Naive thymus-derived CD4-positive, alpha-beta T cell (primary cell): ENCODE results near the gene MEX3D. TPM values are rescaled to one million over a fixed set of nuclear protein-coding genes. Genes with fewer than 3 reads are reported as not detected.

ENCODE experiments used
- ATAC-seq: fragments of 150-1000 bp; cut with Tn5 transposase; 2 replicates; pipeline ENCODE4 v1.10.0; 2021; ENCODE audit warnings: mild to moderate bottlenecking, moderate library complexity
- CTCF ChIA-PET: fragments of 350-600 bp; sonication (Branson Sonifier 250); formaldehyde crosslinking; loops from one replicate; lab custom pipeline; 2021; ENCODE audit warnings: antibody characterized with exemption; lab: Charles Lee
- POLR2A ChIA-PET: fragments of 350-600 bp; sonication (Branson Sonifier 250); formaldehyde crosslinking; loops from one replicate; lab custom pipeline; 2021; ENCODE audit warnings: antibody characterized with exemption, inconsistent platforms; lab: Charles Lee
- DNase-seq, 9 donors: peaks; one replicate each; pipeline versions ENCODE4 v3.0.0 to v3.0.0-alpha.2; 2020 to 2022; ENCODE audit warnings: mixed read lengths in 1 of 9
- H3K27ac ChIP-seq: one replicate; pipeline ENCODE4 v1.7.0; 2013; ENCODE audit warnings: mild to moderate bottlenecking, low read depth, low read length, moderate library complexity
- H3K27me3 ChIP-seq, 2 donors: one replicate each; pipeline ENCODE4 v1.7.0; 2013; ENCODE audit warnings: low read length in 2 of 2, mild to moderate bottlenecking in 2 of 2, moderate library complexity in 2 of 2; ENCODE audit not compliant: control insufficient read depth in 2 of 2, insufficient read depth in 2 of 2
- H3K36me3 ChIP-seq, 3 experiments: 1 replicate in 2 of 3; 2 replicates in 1 of 3; pipeline ENCODE4 v1.7.0; 2013; ENCODE audit warnings: low read length in 3 of 3, mild to moderate bottlenecking in 3 of 3, moderate library complexity in 1 of 3; ENCODE audit not compliant: insufficient read depth in 3 of 3, control insufficient read depth in 2 of 3
- H3K4me1 ChIP-seq, 2 donors: one replicate each; pipeline ENCODE4 v1.7.0; 2013; ENCODE audit warnings: low read length in 2 of 2, mild to moderate bottlenecking in 2 of 2, moderate library complexity in 1 of 2; ENCODE audit not compliant: control insufficient read depth in 2 of 2, insufficient read depth in 2 of 2
- H3K4me3 ChIP-seq: 2 replicates; pipeline ENCODE4 v1.7.0; 2013; ENCODE audit warnings: mild to moderate bottlenecking, low read length
- H3K9me3 ChIP-seq, 3 experiments: 1 replicate in 2 of 3; 2 replicates in 1 of 3; pipeline ENCODE4 v1.7.0; 2013; ENCODE audit warnings: low read length in 3 of 3; ENCODE audit not compliant: control insufficient read depth in 2 of 3
- H3K27ac Mint-ChIP-seq, 9 donors: one replicate each; pipeline ENCODE4 v1.8.0; 2020 to 2022; ENCODE audit warnings: mixed read lengths in 9 of 9, mild to moderate bottlenecking in 8 of 9, moderate library complexity in 5 of 9, inconsistent platforms in 2 of 9
- H3K27me3 Mint-ChIP-seq, 5 donors: one replicate each; pipeline ENCODE4 v1.8.0; 2021 to 2022; ENCODE audit warnings: mixed read lengths in 5 of 5, mild to moderate bottlenecking in 1 of 5
- H3K36me3 Mint-ChIP-seq, 5 donors: one replicate each; pipeline ENCODE4 v1.8.0; 2020 to 2022; ENCODE audit warnings: mixed read lengths in 5 of 5, mild to moderate bottlenecking in 3 of 5, inconsistent platforms in 1 of 5
- H3K4me1 Mint-ChIP-seq, 7 donors: one replicate each; pipeline ENCODE4 v1.8.0; 2020 to 2022; ENCODE audit warnings: mixed read lengths in 7 of 7, mild to moderate bottlenecking in 3 of 7, inconsistent platforms in 1 of 7
- H3K4me3 Mint-ChIP-seq, 10 donors: one replicate each; pipeline ENCODE4 v1.8.0; 2020 to 2022; ENCODE audit warnings: mild to moderate bottlenecking in 10 of 10, mixed read lengths in 10 of 10, moderate library complexity in 6 of 10, inconsistent platforms in 2 of 10
- H3K9me3 Mint-ChIP-seq, 11 donors: one replicate each; pipeline ENCODE4 v1.8.0; 2020 to 2022; ENCODE audit warnings: mixed read lengths in 11 of 11, mild to moderate bottlenecking in 4 of 11, inconsistent platforms in 1 of 11, moderate library complexity in 1 of 11
- intact Hi-C, 2 donors: fragments of 100-400 bp; cut with micrococcal nuclease; formaldehyde crosslinking; loops; one replicate each; pipeline ENCODE4 v1.15.1; 2023
- polyA plus RNA-seq, 2 donors: library from polyadenylated mRNA; unstranded; fragments of 300-500 nt; fragmentation: Illumina TruSeq; gene quantifications; one replicate each; pipeline ENCODE4 v1.2.3, GENCODE V29; 2021
- total RNA-seq, 6 experiments: library from RNA in 5 of 6; stranded (reverse) in 5 of 6; gene quantifications; 1 replicate in 5 of 6; 2 replicates in 1 of 6; pipeline ENCODE4 v1.2.3 and lab custom pipeline; 2021 to 2026

The MEX3D gene
- total and polyA plus RNA-seq, 7 experiments from 2014 or later, result 2.1 to 8.3 (median 2.3) TPM; not detected in 2

DNA sequence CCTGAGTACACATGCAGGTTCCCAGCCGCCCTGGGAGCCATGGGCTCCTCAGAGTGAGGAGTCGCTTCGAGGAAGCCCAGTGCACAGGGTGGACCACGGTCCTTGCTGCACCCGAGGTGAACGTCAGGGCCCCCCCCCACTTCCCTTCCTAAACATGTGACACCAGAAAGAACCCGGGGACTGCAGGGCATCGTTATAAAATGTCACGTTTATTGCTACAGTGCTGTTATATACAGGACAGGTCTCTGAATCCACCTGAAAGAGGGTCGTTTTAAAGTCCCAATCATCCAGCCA is 40.9 kb upstream of the MEX3D start:
- POLR2A ChIA-PET, result interaction anchor here (0.6 to 5.1 kb wide), 7 partner anchors 8 to 43 kb away, joined by 3 to 50 read pairs (median 4); partner anchors contain the start of genes MBD3 and TCF3
- ATAC-seq (no peak), DNase-seq (peak in 5 of 9 donors; percentile 19 to 33 (median 31))
- H3K27me3 ChIP-seq, result no peaks in the 10 kb centered on the region
- H3K27me3 Mint-ChIP-seq, result no peaks in the 10 kb centered on the region
- H3K4me1 Mint-ChIP-seq, result peaks cover 14 to 56% (median 38%) of the 10 kb centered on the region in 7 donors
- H3K9me3 Mint-ChIP-seq, result no peaks in the 10 kb centered on the region
- peak overlapping the region; percentile 33 to 91 (median 86) for H3K4me3 Mint-ChIP-seq
- H3K4me1 ChIP-seq, result peaks cover 28 to 30% of the 10 kb centered on the region in 2 donors
- H3K9me3 ChIP-seq, result no peaks in the 10 kb centered on the region
- CTCF ChIA-PET, result interaction anchor here (1.2 kb wide), 1 partner anchor 16 kb away, joined by 3 read pairs; the partner anchor contains the start of gene MBD3
- H3K27ac Mint-ChIP-seq, result peak overlapping the region in 8 of 9 donors; percentile 64 to 95 (median 84)
- H3K27ac ChIP-seq, result peak overlapping the region; percentile 66
- H3K36me3 ChIP-seq, result peaks cover 0 to 42% (median 6%) of the 10 kb centered on the region in 3 experiments
- intact Hi-C loops, result loop anchor here in 1 of 2 donors (5.0 kb wide), 2 partner anchors 63 to 117 kb away; partner anchors contain the start of genes PCSK4 and REEP6
- peaks cover 0 to 11% (median 0%) of the 10 kb centered on the region in 5 donors for H3K36me3 Mint-ChIP-seq
- H3K4me3 ChIP-seq, result peak overlapping the region; percentile 68

DNA sequence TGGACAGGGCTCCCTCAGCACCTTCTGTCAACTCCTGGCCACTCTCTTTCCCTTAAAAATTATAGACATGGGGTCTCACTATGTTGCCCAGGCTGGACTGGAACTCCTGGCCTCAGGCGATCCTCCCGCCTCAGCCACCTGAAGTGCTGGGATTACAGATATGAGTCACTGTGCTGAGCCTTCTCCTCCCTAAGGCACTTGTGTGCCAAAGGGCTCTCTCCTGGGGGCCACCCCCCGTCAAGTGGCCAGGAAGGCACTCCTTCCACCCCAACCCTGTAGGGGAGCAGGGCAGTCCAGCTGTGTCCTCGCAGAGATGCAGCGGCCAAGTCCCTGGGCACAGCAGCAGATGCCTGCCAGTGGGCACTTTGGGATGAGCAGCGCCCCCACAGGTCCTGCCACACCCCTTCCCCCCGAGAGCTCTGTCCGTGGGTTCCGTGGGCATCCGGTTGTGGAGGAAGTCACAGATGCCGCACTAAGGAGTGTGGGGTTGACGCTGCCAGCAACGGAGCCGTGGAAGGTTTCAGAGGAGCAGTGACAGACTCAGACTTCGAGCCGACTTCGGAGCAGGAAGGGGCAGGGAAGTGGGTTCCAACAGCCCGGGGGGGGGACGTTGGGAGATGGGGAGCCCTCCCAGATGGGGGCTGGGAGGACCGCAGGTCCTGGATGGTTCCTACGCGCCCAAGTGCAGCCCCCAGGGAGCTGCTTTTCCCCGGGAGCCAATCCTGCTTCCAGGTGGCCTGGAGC is 40.4 kb upstream of the MEX3D start:
- Histone ChIP-seq H3K4me1 (peaks cover 28 to 35% of the 10 kb centered on the region in 2 donors), H3K4me3 (peak overlapping the region; percentile 68), H3K27ac (peak overlapping the region; percentile 66), H3K27me3 (no peaks in the 10 kb centered on the region), H3K9me3 (no peaks in the 10 kb centered on the region), H3K36me3 (peaks cover 0 to 36% (median 6%) of the 10 kb centered on the region in 3 experiments)
- no peaks in the 10 kb centered on the region for H3K27me3 Mint-ChIP-seq
- peaks cover 0 to 11% (median 0%) of the 10 kb centered on the region in 5 donors for H3K36me3 Mint-ChIP-seq
- peaks cover 14 to 61% (median 38%) of the 10 kb centered on the region in 7 donors for H3K4me1 Mint-ChIP-seq
- no peaks in the 10 kb centered on the region for H3K9me3 Mint-ChIP-seq
- peak overlapping the region; percentile 69 to 91 (median 87) for H3K4me3 Mint-ChIP-seq
- intact Hi-C loops, result loop anchor here in 1 of 2 donors (5.0 kb wide), 2 partner anchors 64 to 116 kb away; partner anchors contain the start of genes PCSK4 and REEP6
- DNase-seq (peak in 6 of 9 donors; percentile 17 to 44 (median 42)), ATAC-seq (no peak)
- ChIA-PET CTCF (interaction anchor here (0.6 to 1.2 kb wide), 3 partner anchors 16 to 1555 kb away, joined by 3 read pairs; partner anchors contain the start of gene MBD3), POLR2A (interaction anchor here (0.6 to 5.1 kb wide), 6 partner anchors 9 to 44 kb away, joined by 3 to 50 read pairs (median 5); partner anchors contain the start of genes MBD3 and TCF3)
- H3K27ac Mint-ChIP-seq, result peak overlapping the region; percentile 46 to 95 (median 88)

DNA sequence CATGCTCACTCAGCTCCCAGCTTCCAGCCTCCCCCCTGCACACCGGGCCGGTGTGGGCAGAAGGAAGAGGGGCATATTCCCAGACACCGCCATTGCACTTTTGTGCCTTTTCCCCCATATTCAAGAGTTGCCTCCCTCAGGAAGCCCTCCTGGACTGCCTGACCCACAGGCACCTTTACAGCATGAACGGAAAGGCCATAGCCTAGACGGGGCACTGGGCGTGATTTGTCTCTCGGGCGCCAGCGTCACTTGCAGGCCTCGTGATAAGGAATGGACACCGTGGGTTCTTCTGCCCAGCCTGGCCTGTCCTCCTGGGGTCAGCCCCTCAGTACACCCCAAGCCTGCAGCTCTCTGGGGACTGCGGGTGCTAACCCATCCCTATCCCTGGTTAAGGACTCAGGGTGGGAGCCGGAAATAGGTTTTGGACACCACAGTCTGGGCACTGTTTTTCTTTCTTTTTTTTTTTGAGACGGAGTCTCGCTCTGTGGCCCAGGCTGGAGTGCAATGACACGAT is 38.1 kb upstream of the MEX3D start:
- ChIA-PET POLR2A (interaction anchor here (0.7 to 6.1 kb wide), 9 partner anchors 11 to 252 kb away, joined by 3 to 52 read pairs (median 6); partner anchors contain the start of genes MBD3 and TCF3), CTCF (interaction anchor here (0.6 to 1.6 kb wide), 5 partner anchors 26 to 68 kb away, joined by 3 to 11 read pairs (median 6); no protein-coding TSS in a partner anchor)
- DNase-seq (no peak), ATAC-seq (no peak)
- Mint-ChIP-seq H3K27me3 (no peaks in the 10 kb centered on the region), H3K27ac (peak overlapping the region; percentile 92 to 100 (median 98)), H3K4me3 (peak overlapping the region; percentile 92 to 99 (median 96)), H3K4me1 (peaks cover 20 to 70% (median 50%) of the 10 kb centered on the region in 7 donors), H3K9me3 (no peaks in the 10 kb centered on the region), H3K36me3 (peaks cover 0 to 4% (median 0%) of the 10 kb centered on the region in 5 donors)
- H3K4me3 ChIP-seq, result peak overlapping the region; percentile 79
- peaks cover 0 to 24% (median 1%) of the 10 kb centered on the region in 3 experiments for H3K36me3 ChIP-seq
- no peaks in the 10 kb centered on the region for H3K27me3 ChIP-seq
- peaks cover 28 to 41% of the 10 kb centered on the region in 2 donors for H3K4me1 ChIP-seq
- no peaks in the 10 kb centered on the region for H3K9me3 ChIP-seq
- H3K27ac ChIP-seq, result peak overlapping the region; percentile 97
- intact Hi-C loops, result loop anchor here (1.0 to 5.0 kb wide), 5 partner anchors 45 to 161 kb away; partner anchors contain the start of genes PCSK4 (in 1 of the 2) and REEP6 (in 1 of the 2)

DNA sequence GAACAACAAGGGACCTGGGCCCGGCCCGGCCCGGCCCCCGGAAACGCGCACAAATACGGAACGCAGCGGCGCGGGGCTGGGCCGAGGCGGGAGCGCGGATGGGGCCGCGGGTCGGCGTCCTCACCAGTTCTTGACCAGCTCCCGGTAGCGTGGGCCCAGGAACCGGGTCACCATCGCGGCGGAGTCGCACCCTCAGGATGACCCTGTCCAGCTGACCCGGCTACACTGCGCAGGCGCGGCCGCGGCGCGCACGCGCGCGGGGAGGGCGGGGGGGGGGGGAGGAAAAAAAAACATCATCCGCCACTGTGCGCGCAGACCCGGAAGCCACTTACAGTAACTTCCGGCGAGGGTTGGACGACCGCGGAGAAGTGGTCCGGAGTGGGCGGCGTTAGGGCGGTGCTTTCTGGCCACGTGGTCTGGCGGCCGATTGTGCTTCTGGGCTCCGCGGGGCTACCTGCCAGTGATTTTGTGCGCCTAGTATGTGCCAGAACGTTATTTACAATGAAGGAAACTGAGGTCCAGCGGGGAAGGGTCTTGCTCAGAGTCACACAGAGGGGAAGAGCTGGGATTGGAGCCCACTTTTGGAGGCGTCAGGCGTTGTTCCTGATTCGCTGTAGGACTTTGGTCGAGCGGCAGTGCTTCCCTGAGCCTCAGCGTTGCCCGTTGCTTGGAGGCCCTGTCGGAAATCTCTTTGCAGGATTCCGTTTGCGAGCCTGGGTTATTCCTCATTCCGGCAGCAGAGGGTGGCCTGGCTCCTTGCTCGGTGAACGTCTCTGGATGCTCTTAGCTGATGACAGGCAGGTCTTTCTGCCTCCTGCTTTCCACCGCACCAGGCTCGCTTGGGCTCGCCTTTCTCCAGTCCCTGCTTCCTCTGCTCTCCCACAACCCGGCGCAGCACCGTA is 37.4 kb upstream of the MEX3D start, which contains the start of gene UQCR11:
Gene UQCR11 (minus strand): TSS at position 227 of the 902 bp plus-strand sequence. CDS start 53 bp downstream, at position 174.
- ATAC-seq (peak; percentile 89), DNase-seq (peak; percentile 76 to 94 (median 91))
- peaks cover 20 to 63% (median 44%) of the 10 kb centered on the region in 7 donors for H3K4me1 Mint-ChIP-seq
- peaks cover 0 to 4% (median 0%) of the 10 kb centered on the region in 5 donors for H3K36me3 Mint-ChIP-seq
- no peaks in the 10 kb centered on the region for H3K9me3 Mint-ChIP-seq
- CTCF ChIA-PET, result interaction anchor here (0.6 to 1.6 kb wide), 7 partner anchors 17 to 68 kb away, joined by 3 to 11 read pairs (median 5); no protein-coding TSS in a partner anchor
- peak within 1 kb of the TSS; percentile 97 for H3K27ac ChIP-seq
- intact Hi-C loops, result loop anchor here (1.0 to 5.0 kb wide), 13 partner anchors 13 to 243 kb away; partner anchors contain the start of genes MBD3 (in 2 of the 2), PCSK4 (in 2 of the 2), REXO1 (in 2 of the 2) and ATP8B3 (in 1 of the 2)
- no peaks in the 10 kb centered on the region for H3K9me3 ChIP-seq
- POLR2A ChIA-PET, result interaction anchor here (0.7 to 6.1 kb wide), 10 partner anchors 12 to 251 kb away, joined by 3 to 52 read pairs (median 5); partner anchors contain the start of genes MBD3, MEX3D and TCF3
- peaks cover 28 to 40% of the 10 kb centered on the region in 2 donors for H3K4me1 ChIP-seq
- H3K4me3 ChIP-seq, result peak within 1 kb of the TSS; percentile 79
- H3K4me3 Mint-ChIP-seq, result peak within 1 kb of the TSS; percentile 92 to 99 (median 96)
- no peaks in the 10 kb centered on the region for H3K27me3 ChIP-seq
- H3K27ac Mint-ChIP-seq, result peak within 1 kb of the TSS; percentile 92 to 100 (median 98)
- no peaks in the 10 kb centered on the region for H3K27me3 Mint-ChIP-seq
- H3K36me3 ChIP-seq, result peaks cover 0 to 20% (median 0%) of the 10 kb centered on the region in 3 experiments

DNA sequence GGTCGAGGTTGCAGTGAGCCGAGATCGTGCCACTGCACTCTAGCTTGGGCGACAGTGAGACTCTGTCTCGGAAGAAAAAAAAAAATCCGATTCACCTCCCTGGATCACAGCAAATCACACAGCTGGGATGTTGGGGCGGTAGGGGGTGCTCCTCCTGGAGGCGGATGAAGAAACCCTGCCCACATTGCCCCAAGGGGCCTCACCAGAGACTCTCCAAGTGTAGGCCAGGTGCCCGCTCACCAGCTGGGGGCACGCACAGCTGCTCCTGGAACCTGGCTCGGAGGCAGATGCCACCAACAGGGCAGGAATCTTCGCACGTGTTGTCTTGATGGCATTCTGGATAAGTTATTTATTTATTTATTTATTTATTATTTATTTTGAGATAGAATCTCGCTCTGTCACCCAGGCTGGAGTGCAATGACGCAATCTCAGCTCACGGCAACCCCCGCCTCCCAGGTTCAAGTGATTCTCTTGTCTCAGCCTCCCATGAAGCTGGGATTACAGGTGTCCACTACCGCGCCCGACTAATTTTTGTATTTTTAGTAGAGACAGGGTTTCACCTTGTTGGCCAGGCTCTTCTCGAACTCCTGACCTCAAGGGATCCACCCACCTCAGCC is 34.1 kb upstream of the MEX3D start:
- Histone ChIP-seq H3K36me3 (peaks cover 0 to 42% (median 3%) of the 10 kb centered on the region in 3 experiments), H3K27ac (peak overlapping the region; percentile 14), H3K9me3 (no peaks in the 10 kb centered on the region), H3K4me3 (no peak overlapping the region), H3K4me1 (peaks cover 13 to 18% of the 10 kb centered on the region in 2 donors), H3K27me3 (no peaks in the 10 kb centered on the region)
- peaks cover 0 to 9% (median 0%) of the 10 kb centered on the region in 5 donors for H3K36me3 Mint-ChIP-seq
- H3K4me3 Mint-ChIP-seq, result peak overlapping the region in 2 of 10 donors; percentile 51 to 86
- no peak for DNase-seq
- H3K27ac Mint-ChIP-seq, result peak overlapping the region in 3 of 9 donors; percentile 51 to 63 (median 59)
- no peak for ATAC-seq
- no peaks in the 10 kb centered on the region for H3K27me3 Mint-ChIP-seq
- H3K4me1 Mint-ChIP-seq, result peaks cover 12 to 44% (median 27%) of the 10 kb centered on the region in 7 donors
- POLR2A ChIA-PET, result interaction anchor here (0.7 to 6.1 kb wide), 2 partner anchors 9 to 111 kb away, joined by 3 to 52 read pairs; partner anchors contain the start of genes MBD3 and REEP6
- intact Hi-C loops, result no loop called here
- CTCF ChIA-PET, result interaction anchor here (0.6 kb wide), 1 partner anchor 39 kb away, joined by 3 read pairs; no protein-coding TSS in a partner anchor
- no peaks in the 10 kb centered on the region for H3K9me3 Mint-ChIP-seq
